ENCODE results near the gene GPR146. TPM values are rescaled to one million over a fixed set of nuclear protein-coding genes. Genes with fewer than 3 reads are reported as not detected.

GPR146 gene
- total RNA-seq, 2 experiments from 2014 or later: 9.9 to 13.7 TPM

GRCh38 chr7:1093916-1094508 is 49.7 kb downstream of the GPR146 start:
- no peak overlapping the region for H3K27ac Mint-ChIP-seq
- Histone ChIP-seq H3K36me3 (ENCODE audit: insufficient read depth, low read length) (no peaks in the 10 kb centered on the region), H3K4me1 (ENCODE audit: insufficient read depth, low read length) (no peaks in the 10 kb centered on the region), H3K9me3 (ENCODE audit: control insufficient read depth in 1 of 2, insufficient read depth in 1 of 2, low read length in 2 of 2) (peaks cover 0 to 5% of the 10 kb centered on the region in 2 experiments), H3K27ac (ENCODE audit: low read depth in 1 of 2, low read length in 2 of 2) (no peak overlapping the region), H3K4me3 (ENCODE audit: low read length) (no peak overlapping the region), H3K27me3 (ENCODE audit: control insufficient read depth in 1 of 2, insufficient read depth in 2 of 2, low read length in 2 of 2) (no peaks in the 10 kb centered on the region)
- POLR2A ChIA-PET: no interaction called here
- no peak for TF ChIP-seq CTCF (IDR thresholded peaks at IDR 0.05)
- H3K9me3 Mint-ChIP-seq: no peaks in the 10 kb centered on the region
- CTCF ChIA-PET: no interaction called here
- DNase-seq (no peak), ATAC-seq (ENCODE audit: poor library complexity) (no peak)
- intact Hi-C loops (cut with DNase I, micrococcal nuclease): no loop called here
- H3K36me3 Mint-ChIP-seq (ENCODE audit: low read depth): peaks cover 10% of the 10 kb centered on the region
- H3K4me3 Mint-ChIP-seq: no peak overlapping the region
- no peaks in the 10 kb centered on the region for H3K27me3 Mint-ChIP-seq
- no peaks in the 10 kb centered on the region for H3K4me1 Mint-ChIP-seq (ENCODE audit: low read depth)

- TF ChIP-seq CTCF (IDR thresholded peaks at IDR 0.05): no peak
- no peak for DNase-seq
These were observed 50.5 kb downstream of the GPR146 start for GRCh38 chr7:1094870-1095269.

GRCh38 chr7:1095621-1096155 is 51.3 kb downstream of the GPR146 start:
- ATAC-seq (ENCODE audit: poor library complexity): no peak
- no peaks in the 10 kb centered on the region for H3K9me3 Mint-ChIP-seq
- no peak overlapping the region for H3K4me3 ChIP-seq (ENCODE audit: low read length)
- H3K4me1 ChIP-seq (ENCODE audit: insufficient read depth, low read length): no peaks in the 10 kb centered on the region
- ChIA-PET POLR2A (no interaction called here), CTCF (no interaction called here)
- H3K27me3 Mint-ChIP-seq: no peaks in the 10 kb centered on the region
- H3K27ac ChIP-seq (ENCODE audit: low read depth in 1 of 2, low read length in 2 of 2): no peak overlapping the region
- H3K4me1 Mint-ChIP-seq (ENCODE audit: low read depth): no peaks in the 10 kb centered on the region
- no peak overlapping the region for H3K27ac Mint-ChIP-seq
- no peak for DNase-seq
- no peak overlapping the region for H3K4me3 Mint-ChIP-seq
- no peaks in the 10 kb centered on the region for H3K27me3 ChIP-seq (ENCODE audit: control insufficient read depth in 1 of 2, insufficient read depth in 2 of 2, low read length in 2 of 2)
- peaks cover 10% of the 10 kb centered on the region for H3K36me3 Mint-ChIP-seq (ENCODE audit: low read depth)
- intact Hi-C loops (cut with DNase I, micrococcal nuclease): no loop called here
- no peak for TF ChIP-seq CTCF (IDR thresholded peaks at IDR 0.05)
- no peaks in the 10 kb centered on the region for H3K36me3 ChIP-seq (ENCODE audit: insufficient read depth, low read length)
- H3K9me3 ChIP-seq (ENCODE audit: control insufficient read depth in 1 of 2, insufficient read depth in 1 of 2, low read length in 2 of 2): peaks cover 0 to 5% of the 10 kb centered on the region in 2 experiments

More at GRCh38 chr7:1094870-1095269, 50.5 kb downstream of the GPR146 start:
- ChIA-PET CTCF (no interaction called here), POLR2A (no interaction called here)
- Mint-ChIP-seq H3K4me1 (ENCODE audit: low read depth) (no peaks in the 10 kb centered on the region), H3K27ac (no peak overlapping the region), H3K4me3 (no peak overlapping the region), H3K27me3 (no peaks in the 10 kb centered on the region), H3K36me3 (ENCODE audit: low read depth) (peaks cover 10% of the 10 kb centered on the region), H3K9me3 (no peaks in the 10 kb centered on the region)
- Histone ChIP-seq H3K36me3 (ENCODE audit: insufficient read depth, low read length) (no peaks in the 10 kb centered on the region), H3K9me3 (ENCODE audit: control insufficient read depth in 1 of 2, insufficient read depth in 1 of 2, low read length in 2 of 2) (peaks cover 0 to 5% of the 10 kb centered on the region in 2 experiments), H3K4me1 (ENCODE audit: insufficient read depth, low read length) (no peaks in the 10 kb centered on the region), H3K4me3 (ENCODE audit: low read length) (no peak overlapping the region), H3K27ac (ENCODE audit: low read depth in 1 of 2, low read length in 2 of 2) (no peak overlapping the region), H3K27me3 (ENCODE audit: control insufficient read depth in 1 of 2, insufficient read depth in 2 of 2, low read length in 2 of 2) (no peaks in the 10 kb centered on the region)
- intact Hi-C loops (cut with DNase I, micrococcal nuclease): no loop called here
- ATAC-seq (ENCODE audit: poor library complexity): no peak

Measured in CD4-positive, alpha-beta T cell (primary cell).